Stomach smooth muscle (tissue), 2 donors: Measurements from ENCODE around the gene EHBP1.
"Not testable (repeated sequence)": the region's sequence is repeated elsewhere in the genome, so short reads cannot be mapped to it uniquely, and the experiment has no call there.

Experiments used
- H3K27ac ChIP-seq: one replicate; pipeline ENCODE4 v1.7.0; 2013; ENCODE audit warnings: mild to moderate bottlenecking, low read length, inconsistent platforms
- H3K27me3 ChIP-seq, 2 donors: one replicate each; pipeline ENCODE4 v1.7.0; 2013; ENCODE audit warnings: low read length in 2 of 2; ENCODE audit not compliant: insufficient read depth in 2 of 2, control insufficient read depth in 1 of 2
- H3K36me3 ChIP-seq, 2 donors: one replicate each; pipeline ENCODE4 v1.7.0; 2013; ENCODE audit warnings: low read length in 2 of 2; ENCODE audit not compliant: control insufficient read depth in 2 of 2, insufficient read depth in 2 of 2
- H3K4me1 ChIP-seq: one replicate; pipeline ENCODE4 v1.7.0; 2013; ENCODE audit warnings: low read length; ENCODE audit not compliant: control insufficient read depth, insufficient read depth
- H3K4me3 ChIP-seq, 2 donors: one replicate each; pipeline ENCODE4 v1.7.0; 2013; ENCODE audit warnings: low read length in 2 of 2
- H3K9ac ChIP-seq, 2 donors: one replicate each; pipeline ENCODE4 v1.7.0; 2013; ENCODE audit warnings: low read length in 2 of 2, mild to moderate bottlenecking in 1 of 2
- H3K9me3 ChIP-seq, 2 donors: one replicate each; pipeline ENCODE4 v1.7.0; 2013; ENCODE audit warnings: low read length in 2 of 2; ENCODE audit not compliant: control insufficient read depth in 2 of 2
- donor health status: healthy.
- donor health status: Pancreatic carcinoma.

EHBP1 gene

DNA sequence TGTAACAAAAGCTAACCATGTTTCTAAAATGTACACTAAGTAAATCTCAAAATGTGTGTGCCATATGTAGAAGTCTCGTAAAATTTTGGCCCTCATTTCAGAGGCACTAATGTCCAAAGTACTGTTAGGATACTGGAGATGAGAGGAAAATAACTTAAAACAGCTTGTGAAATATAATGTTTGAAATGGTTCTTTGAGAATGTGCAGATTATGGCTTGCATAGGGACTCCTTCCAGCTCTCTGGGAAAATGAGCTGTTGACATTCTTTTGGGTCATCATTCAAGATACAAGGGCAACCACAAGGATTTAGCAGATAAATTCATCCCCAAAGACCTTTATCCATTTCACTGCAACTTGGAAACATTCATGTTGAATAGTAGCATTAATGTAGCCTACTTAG lies 307.0 kb downstream of the EHBP1 start:
- Histone ChIP-seq H3K9me3 (no peaks in the 10 kb centered on the region), H3K27ac (no peak overlapping the region), H3K27me3 (no peaks in the 10 kb centered on the region), H3K4me3 (no peak overlapping the region), H3K4me1 (no peaks in the 10 kb centered on the region), H3K36me3 (peaks cover 2 to 7% of the 10 kb centered on the region in 2 donors), H3K9ac (no peak overlapping the region)

DNA sequence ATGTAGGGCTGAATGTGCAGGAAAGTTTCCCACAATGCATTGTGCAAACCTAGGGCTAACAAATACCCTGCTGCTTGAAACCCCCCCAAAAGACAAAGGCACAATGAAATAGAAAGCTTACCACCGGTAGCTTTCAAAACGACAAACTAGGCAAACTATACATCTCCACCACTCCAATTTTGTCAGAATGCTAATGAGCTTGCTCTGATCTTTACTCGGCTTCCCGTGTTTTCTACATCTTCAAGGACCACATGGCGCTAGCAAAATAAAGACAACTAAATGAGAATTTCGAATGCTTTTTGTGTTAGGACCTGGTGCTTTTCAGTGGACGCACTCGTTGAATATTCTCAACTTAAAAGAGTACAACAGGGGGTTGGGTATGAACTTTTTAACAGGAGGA lies 307.9 kb downstream of the EHBP1 start:
- H3K27ac ChIP-seq: no peak overlapping the region
- H3K9me3 ChIP-seq: no peaks in the 10 kb centered on the region
- H3K9ac ChIP-seq: no peak overlapping the region
- no peaks in the 10 kb centered on the region for H3K4me1 ChIP-seq
- no peaks in the 10 kb centered on the region for H3K27me3 ChIP-seq
- peaks cover 2 to 7% of the 10 kb centered on the region in 2 donors for H3K36me3 ChIP-seq
- no peak overlapping the region for H3K4me3 ChIP-seq

DNA sequence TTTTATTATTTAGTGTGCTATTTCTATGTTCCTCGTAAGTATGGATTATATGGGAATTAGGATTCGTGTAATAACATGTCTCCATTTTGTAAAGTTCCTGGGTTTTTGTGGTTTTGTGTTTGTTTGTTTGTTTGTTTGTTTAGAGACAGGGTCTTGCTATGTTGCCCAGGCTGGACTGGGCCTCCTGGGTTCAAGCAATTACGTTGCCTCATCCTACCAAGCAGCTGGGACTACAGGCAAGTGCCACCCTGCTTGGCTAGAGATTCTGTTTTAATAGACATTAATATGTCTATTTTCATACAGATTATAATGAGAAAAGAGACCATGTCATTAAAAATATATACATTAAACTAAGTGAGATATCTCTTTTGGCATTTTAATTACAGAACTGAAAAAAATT lies 309.9 kb downstream of the EHBP1 start:
- Histone ChIP-seq H3K9me3 (no peaks in the 10 kb centered on the region), H3K4me3 (no peak overlapping the region), H3K4me1 (no peaks in the 10 kb centered on the region), H3K27ac (no peak overlapping the region), H3K27me3 (no peaks in the 10 kb centered on the region), H3K36me3 (peaks cover 2 to 7% of the 10 kb centered on the region in 2 donors), H3K9ac (no peak overlapping the region)

DNA sequence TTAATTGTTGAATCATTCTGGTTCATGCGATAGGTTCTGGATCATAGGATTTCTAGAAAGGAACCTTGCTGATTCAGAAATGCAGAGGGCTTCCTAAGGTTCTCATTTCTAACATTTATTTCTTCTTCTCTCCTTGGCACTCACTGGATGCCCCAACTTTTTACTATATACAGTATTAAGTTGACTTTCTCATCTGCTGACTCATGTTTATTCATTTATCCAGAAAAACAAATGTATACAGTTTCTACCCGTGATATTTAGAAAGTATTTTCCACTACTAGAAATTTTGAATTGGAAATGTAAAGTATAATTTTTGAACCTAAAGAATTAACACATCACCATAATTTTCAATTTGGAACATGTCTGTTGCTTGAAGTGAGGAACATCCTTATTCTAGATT lies 312.9 kb downstream of the EHBP1 start:
- no peak overlapping the region for H3K9ac ChIP-seq
- no peaks in the 10 kb centered on the region for H3K27me3 ChIP-seq
- H3K9me3 ChIP-seq: no peaks in the 10 kb centered on the region
- H3K36me3 ChIP-seq: peaks cover 6 to 14% of the 10 kb centered on the region in 2 donors
- no peak overlapping the region for H3K27ac ChIP-seq
- H3K4me1 ChIP-seq: no peaks in the 10 kb centered on the region
- no peak overlapping the region for H3K4me3 ChIP-seq

DNA sequence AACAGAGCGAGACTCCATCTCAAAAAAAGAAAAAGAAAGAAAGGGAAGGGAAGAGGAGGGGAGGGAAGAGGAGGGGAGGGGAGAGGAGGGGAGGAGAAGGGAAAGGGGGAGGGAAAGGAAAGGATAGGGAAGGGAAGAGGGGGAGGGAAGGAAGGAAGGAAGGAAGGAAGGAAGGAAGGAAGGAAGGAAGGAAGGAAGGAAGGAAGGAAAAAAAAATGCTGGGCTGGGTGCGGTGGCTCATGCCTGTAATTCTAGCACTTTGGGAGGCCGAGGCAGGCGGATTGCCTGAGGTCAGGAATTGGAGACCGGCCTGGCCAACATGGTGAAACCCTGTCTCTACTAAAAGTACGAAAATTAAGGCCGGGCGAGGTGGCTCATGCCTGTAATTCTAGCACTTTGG lies 314.2 kb downstream of the EHBP1 start:
- H3K4me1 ChIP-seq, H3K9me3 ChIP-seq, H3K27ac ChIP-seq, H3K9ac ChIP-seq, H3K4me3 ChIP-seq, H3K27me3 ChIP-seq: not testable (repeated sequence)
- H3K36me3 ChIP-seq: peaks cover 6 to 13% of the 10 kb centered on the region in 2 donors

DNA sequence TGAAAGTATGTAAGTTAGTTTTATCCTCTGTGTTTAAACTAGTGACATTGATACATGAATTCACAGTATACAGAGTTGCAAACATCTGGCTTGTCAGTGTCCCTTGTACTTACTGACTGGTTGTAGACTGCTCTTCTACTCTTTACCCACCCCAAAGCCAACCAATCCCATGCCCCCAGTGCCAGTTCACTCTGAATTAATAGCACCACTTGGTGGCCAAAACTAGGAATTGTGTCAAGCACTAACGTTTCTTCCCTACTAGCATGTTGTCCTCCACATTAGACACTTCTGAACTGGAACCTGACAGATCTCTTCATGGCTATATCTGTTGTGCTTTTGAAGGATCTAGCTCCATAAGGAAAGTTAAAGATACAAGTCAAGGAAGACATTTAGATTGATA lies 317.9 kb downstream of the EHBP1 start:
- H3K9ac ChIP-seq: no peak overlapping the region
- H3K27ac ChIP-seq: no peak overlapping the region
- no peaks in the 10 kb centered on the region for H3K4me1 ChIP-seq
- peaks cover 9 to 29% of the 10 kb centered on the region in 2 donors for H3K36me3 ChIP-seq
- H3K27me3 ChIP-seq: no peaks in the 10 kb centered on the region
- H3K9me3 ChIP-seq: no peaks in the 10 kb centered on the region
- no peak overlapping the region for H3K4me3 ChIP-seq

DNA sequence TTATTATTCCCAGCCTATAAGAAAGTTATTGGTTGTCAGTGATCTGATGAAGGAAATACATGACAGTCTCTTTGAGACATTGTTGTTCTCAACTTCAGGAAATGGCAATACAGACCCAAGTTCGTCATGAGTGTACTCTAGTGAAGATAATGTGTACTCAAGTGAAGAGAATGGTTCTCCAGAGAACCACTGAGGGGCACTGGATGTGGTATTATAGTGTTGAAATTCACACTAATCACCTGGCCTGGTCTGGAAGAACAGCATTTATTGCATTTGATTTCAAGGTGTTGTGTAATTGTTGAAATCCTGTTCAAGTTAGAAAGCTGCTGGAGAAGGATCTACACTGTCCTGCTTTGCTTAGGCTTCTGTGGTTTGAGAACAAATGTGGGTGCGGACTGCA lies 321.7 kb downstream of the EHBP1 start:
- Histone ChIP-seq H3K27ac (no peak overlapping the region), H3K36me3 (peaks cover 8 to 31% of the 10 kb centered on the region in 2 donors), H3K9ac (no peak overlapping the region), H3K4me1 (no peaks in the 10 kb centered on the region), H3K4me3 (no peak overlapping the region), H3K9me3 (no peaks in the 10 kb centered on the region), H3K27me3 (no peaks in the 10 kb centered on the region)

DNA sequence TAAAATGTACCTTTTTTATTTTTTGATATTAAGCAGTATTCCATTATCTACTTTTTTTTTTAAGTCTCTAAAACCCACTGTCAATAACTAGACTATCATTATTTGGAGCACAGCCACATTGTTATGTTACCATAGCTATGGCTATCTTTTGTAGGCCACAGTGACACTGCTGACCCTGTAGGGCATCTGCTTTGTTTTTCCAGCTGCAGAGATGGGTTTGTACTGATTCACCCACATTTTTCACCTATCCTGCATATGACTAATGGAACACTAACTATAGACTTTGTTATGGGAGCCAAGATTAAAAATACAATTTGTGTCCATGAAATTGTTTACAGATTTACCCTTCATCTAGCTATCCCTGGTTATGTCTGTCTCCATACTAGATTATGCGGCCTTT lies 323.5 kb downstream of the EHBP1 start:
- Histone ChIP-seq H3K4me3 (no peak overlapping the region), H3K36me3 (peaks cover 8 to 30% of the 10 kb centered on the region in 2 donors), H3K9me3 (no peaks in the 10 kb centered on the region), H3K4me1 (no peaks in the 10 kb centered on the region), H3K27ac (no peak overlapping the region), H3K9ac (no peak overlapping the region), H3K27me3 (no peaks in the 10 kb centered on the region)

DNA sequence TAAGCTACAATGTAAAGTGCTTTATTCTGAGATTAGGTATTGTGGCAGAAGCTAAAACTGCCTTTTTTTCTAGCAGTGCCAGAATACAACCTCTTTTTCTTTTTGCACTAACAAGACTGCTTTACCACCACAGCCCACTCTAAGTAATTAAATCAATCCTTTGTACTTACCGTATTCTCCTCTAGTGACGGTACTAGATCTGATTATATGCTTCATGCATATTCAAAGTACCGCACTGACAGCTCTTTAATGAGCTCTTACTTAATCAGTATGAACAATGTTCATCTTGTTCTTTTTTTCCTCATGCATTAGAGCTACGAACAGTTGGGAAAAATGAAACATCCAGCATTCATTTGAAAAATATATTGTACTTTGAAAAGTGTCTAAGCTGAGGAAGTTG lies 329.0 kb downstream of the EHBP1 start:
- Histone ChIP-seq H3K9ac (no peak overlapping the region), H3K36me3 (peaks cover 0 to 5% of the 10 kb centered on the region in 2 donors), H3K27me3 (no peaks in the 10 kb centered on the region), H3K9me3 (no peaks in the 10 kb centered on the region), H3K4me1 (no peaks in the 10 kb centered on the region), H3K4me3 (no peak overlapping the region), H3K27ac (no peak overlapping the region)

DNA sequence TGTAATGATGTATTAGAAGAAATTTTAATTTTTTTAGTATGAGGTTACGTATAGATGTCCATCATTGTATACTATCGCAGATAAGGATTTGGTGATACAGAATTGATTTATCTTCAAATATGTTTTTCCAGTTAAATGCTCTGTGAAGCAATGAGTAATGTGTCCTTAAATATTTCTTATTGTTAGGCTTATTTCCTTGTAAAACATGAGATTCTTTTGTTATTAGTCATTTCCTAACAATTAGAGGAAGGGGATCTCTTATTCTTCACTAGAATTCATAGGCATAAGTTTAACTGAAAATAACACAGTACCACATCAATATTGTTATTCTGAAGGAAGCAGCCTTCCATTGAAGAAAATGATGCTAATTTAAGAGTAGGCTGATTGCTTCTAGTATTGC lies 329.7 kb downstream of the EHBP1 start:
- Histone ChIP-seq H3K27ac (no peak overlapping the region), H3K4me3 (no peak overlapping the region)

DNA sequence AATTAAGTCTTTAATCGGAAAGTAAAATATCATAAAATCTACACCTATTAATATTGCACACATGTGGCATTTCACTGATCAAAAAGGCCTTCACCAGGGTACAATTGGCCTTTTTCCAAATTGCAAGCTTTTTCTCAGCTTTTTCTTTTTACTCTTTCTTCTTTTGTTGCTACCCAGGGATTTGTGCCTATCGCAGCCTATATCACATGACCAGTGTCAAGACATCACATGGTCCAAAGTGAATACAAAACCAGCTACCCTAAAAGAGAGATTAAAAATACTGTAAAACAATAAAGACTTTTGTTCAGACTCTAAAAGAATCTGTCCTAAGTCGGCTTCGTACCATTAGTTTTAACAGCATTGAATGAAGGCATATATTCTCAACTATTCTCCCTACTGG lies 330.1 kb downstream of the EHBP1 start:
- Histone ChIP-seq H3K4me1 (no peaks in the 10 kb centered on the region), H3K27ac (no peak overlapping the region), H3K9me3 (no peaks in the 10 kb centered on the region), H3K27me3 (no peaks in the 10 kb centered on the region), H3K9ac (no peak overlapping the region), H3K4me3 (no peak overlapping the region), H3K36me3 (no peaks in the 10 kb centered on the region)

More for the DNA sequence above, 329.7 kb downstream of the EHBP1 start:
- H3K36me3 ChIP-seq: no peaks in the 10 kb centered on the region
- H3K9ac ChIP-seq: no peak overlapping the region
- H3K27me3 ChIP-seq: no peaks in the 10 kb centered on the region
- no peaks in the 10 kb centered on the region for H3K4me1 ChIP-seq
- no peaks in the 10 kb centered on the region for H3K9me3 ChIP-seq
